Caco-2 (cell line): ENCODE data around the gene TSHZ2. TPM values are rescaled to one million over a fixed set of nuclear protein-coding genes. Genes with fewer than 3 reads are reported as not detected.

Experiments used
- BruUV-seq: library from RNA; stranded (reverse); fragments of 400-500 nt; replicated peaks from 2 replicates; lab custom pipeline; 2021; lab: Mats Ljungman, UMichigan
- CTCF ChIA-PET: fragments of 300-600 bp; sonication (Branson Sonifier 250); formaldehyde crosslinking; loops from one replicate; lab custom pipeline; 2022; ENCODE audit warnings: antibody characterized with exemption; lab: Charles Lee
- POLR2A ChIA-PET: fragments of 300-600 bp; sonication (Branson Sonifier 250); formaldehyde crosslinking; loops from one replicate; lab custom pipeline; 2022; ENCODE audit warnings: antibody characterized with exemption; lab: Charles Lee
- DNase-seq, 2 experiments: peaks; one replicate each; pipeline versions ENCODE4 v3.0.0 to v3.0.0-alpha.2; 2020 to 2022
- H3K27me3 ChIP-seq: replicated peaks from 2 replicates; pipeline ENCODE4 v1.6.0; 2011; ENCODE audit warnings: low read length; ENCODE audit not compliant: control insufficient read depth, insufficient read depth
- H3K36me3 ChIP-seq: 2 replicates; pipeline ENCODE4 v1.5.1; 2011; ENCODE audit warnings: low read length; ENCODE audit not compliant: control insufficient read depth, insufficient read depth
- H3K4me1 ChIP-seq: fragments of 250-450 bp; sonication (Bioruptor Pico); 2 replicates; pipeline ENCODE4 v1.5.1; 2020; ENCODE audit warnings: mild to moderate bottlenecking
- H3K4me3 ChIP-seq: 2 replicates; pipeline ENCODE4 v1.5.1; 2011; ENCODE audit warnings: low read depth, mild to moderate bottlenecking, control low read depth, low read length
- H3K9me3 ChIP-seq: fragments of 250-450 bp; sonication (Bioruptor Pico); 2 replicates; pipeline ENCODE4 v1.5.1; 2020; ENCODE audit warnings: mild to moderate bottlenecking, moderate library complexity
- H3K27ac Mint-ChIP-seq: one replicate; pipeline ENCODE4 v1.8.0; 2022; ENCODE audit warnings: mixed read lengths; ENCODE audit not compliant: unreplicated experiment
- H3K27me3 Mint-ChIP-seq: one replicate; pipeline ENCODE4 v1.8.0; 2022; ENCODE audit warnings: mixed read lengths; ENCODE audit not compliant: insufficient read depth, unreplicated experiment
- H3K36me3 Mint-ChIP-seq: one replicate; pipeline ENCODE4 v1.8.0; 2022; ENCODE audit warnings: mild to moderate bottlenecking, mixed read lengths; ENCODE audit not compliant: insufficient read depth, unreplicated experiment
- H3K4me1 Mint-ChIP-seq: one replicate; pipeline ENCODE4 v1.8.0; 2022; ENCODE audit warnings: low read depth, mixed read lengths; ENCODE audit not compliant: unreplicated experiment
- H3K4me3 Mint-ChIP-seq: one replicate; pipeline ENCODE4 v1.8.0; 2022; ENCODE audit warnings: mild to moderate bottlenecking, moderate library complexity, mixed read lengths; ENCODE audit not compliant: unreplicated experiment
- H3K9me3 Mint-ChIP-seq: one replicate; pipeline ENCODE4 v1.8.0; 2022; ENCODE audit warnings: mixed read lengths; ENCODE audit not compliant: unreplicated experiment
- CTCF ChIP-seq, 2 experiments: fragments of 200-600 bp in 1 of 2; IDR thresholded peaks; 1 replicate in 1 of 2; 2 replicates in 1 of 2; pipeline versions ENCODE4 v1.5.1 to v1.8.0; 2011 to 2022; ENCODE audit warnings: antibody characterized with exemption in 1 of 2, control low read depth in 1 of 2, inconsistent platforms in 1 of 2, low read depth in 1 of 2, low read length in 1 of 2, mild to moderate bottlenecking in 1 of 2, moderate library complexity in 1 of 2; ENCODE audit not compliant: insufficient read depth in 1 of 2, severe bottlenecking in 1 of 2, unreplicated experiment in 1 of 2
- intact Hi-C: fragments of 100-400 bp; cut with micrococcal nuclease; formaldehyde crosslinking; loops from one replicate; pipeline ENCODE4 v1.10.0; 2022; ENCODE audit not compliant: unreplicated experiment
- total RNA-seq: library from RNA; stranded (reverse); gene quantifications from 2 replicates; pipeline ENCODE4 v1.2.3, GENCODE V29; 2022

TSHZ2 gene
- total RNA-seq, 1 experiment from 2014 or later = 0.07 TPM

DNA sequence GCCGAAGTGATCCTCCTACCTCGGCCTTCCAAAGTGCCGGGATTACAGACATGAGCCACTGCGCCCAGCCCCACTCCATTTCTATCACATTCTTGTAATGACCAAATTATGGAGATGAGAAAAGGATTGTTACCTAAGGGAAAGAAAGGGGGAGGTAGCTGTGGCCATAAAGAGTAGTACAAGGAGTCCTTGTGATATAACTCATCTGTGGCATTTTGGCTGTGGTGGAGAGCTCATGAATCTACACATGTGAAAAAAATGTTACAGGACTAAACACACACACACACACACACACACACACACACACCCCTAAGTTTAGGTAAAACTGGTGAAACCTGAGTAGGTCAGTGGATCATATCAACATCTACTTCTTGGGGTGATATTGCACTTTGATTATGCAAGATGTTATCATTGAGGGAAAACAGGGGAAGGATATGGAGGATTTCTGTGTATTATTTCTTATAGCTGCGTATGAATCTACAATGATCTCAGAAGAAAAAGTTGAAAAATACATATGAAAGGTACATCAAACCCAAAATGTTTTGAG lies 251.5 kb downstream of the TSHZ2 start:
- peaks cover 15% of the 10 kb centered on the region for H3K27me3 Mint-ChIP-seq
- Histone ChIP-seq H3K4me1 (no peaks in the 10 kb centered on the region), H3K9me3 (no peaks in the 10 kb centered on the region), H3K36me3 (no peaks in the 10 kb centered on the region), H3K27me3 (no peaks in the 10 kb centered on the region), H3K4me3 (no peak overlapping the region)
- ChIA-PET POLR2A (no interaction called here), CTCF (interaction anchor here (0.8 to 1.1 kb wide), 2 partner anchors 113 to 324 kb away, joined by 3 read pairs; no protein-coding TSS in a partner anchor)
- no TSS peak for BruUV-seq
- H3K27ac Mint-ChIP-seq = no peak overlapping the region
- TF ChIP-seq CTCF (IDR thresholded peaks at IDR 0.05; ENCODE audit: insufficient read depth in 1 of 2, low read depth in 1 of 2, low read length in 1 of 2, severe bottlenecking in 1 of 2, unreplicated experiment in 1 of 2) = no peak
- intact Hi-C loops = no loop called here
- H3K9me3 Mint-ChIP-seq = no peaks in the 10 kb centered on the region
- DNase-seq = no peak
- no peak overlapping the region for H3K4me3 Mint-ChIP-seq
- no peaks in the 10 kb centered on the region for H3K4me1 Mint-ChIP-seq
- H3K36me3 Mint-ChIP-seq = no peaks in the 10 kb centered on the region

- DNase-seq = no peak
- no peak for TF ChIP-seq CTCF (IDR thresholded peaks at IDR 0.05; ENCODE audit: insufficient read depth in 1 of 2, low read depth in 1 of 2, low read length in 1 of 2, severe bottlenecking in 1 of 2, unreplicated experiment in 1 of 2)
- Mint-ChIP-seq H3K9me3 (no peaks in the 10 kb centered on the region), H3K4me3 (no peak overlapping the region), H3K27ac (no peak overlapping the region), H3K36me3 (no peaks in the 10 kb centered on the region), H3K4me1 (no peaks in the 10 kb centered on the region), H3K27me3 (peaks cover 16% of the 10 kb centered on the region)
- Histone ChIP-seq H3K4me3 (no peak overlapping the region), H3K9me3 (no peaks in the 10 kb centered on the region), H3K4me1 (no peaks in the 10 kb centered on the region), H3K27me3 (no peaks in the 10 kb centered on the region), H3K36me3 (no peaks in the 10 kb centered on the region)
- CTCF ChIA-PET = no interaction called here
- intact Hi-C loops = no loop called here
- no TSS peak for BruUV-seq
- POLR2A ChIA-PET = no interaction called here
Observed at GRCh38 chr20:53224851-53225250, 252.7 kb downstream of the TSHZ2 start.

- H3K9me3 ChIP-seq = no peaks in the 10 kb centered on the region
- intact Hi-C loops = no loop called here
- H3K36me3 ChIP-seq = no peaks in the 10 kb centered on the region
- Mint-ChIP-seq H3K27ac (no peak overlapping the region), H3K4me1 (no peaks in the 10 kb centered on the region), H3K4me3 (no peak overlapping the region), H3K9me3 (no peaks in the 10 kb centered on the region), H3K27me3 (peaks cover 15% of the 10 kb centered on the region), H3K36me3 (no peaks in the 10 kb centered on the region)
- H3K4me1 ChIP-seq = no peaks in the 10 kb centered on the region
- DNase-seq = no peak
- no peaks in the 10 kb centered on the region for H3K27me3 ChIP-seq
- ChIA-PET POLR2A (no interaction called here), CTCF (interaction anchor here (0.6 to 1.9 kb wide), 2 partner anchors 186 to 321 kb away, joined by 3 to 11 read pairs; no protein-coding TSS in a partner anchor)
- H3K4me3 ChIP-seq = no peak overlapping the region
- TF ChIP-seq CTCF (IDR thresholded peaks at IDR 0.05; ENCODE audit: insufficient read depth in 1 of 2, low read depth in 1 of 2, low read length in 1 of 2, severe bottlenecking in 1 of 2, unreplicated experiment in 1 of 2) = no peak
- no TSS peak for BruUV-seq
Observed at GRCh38 chr20:53226826-53227225, 254.7 kb downstream of the TSHZ2 start.
